Fibroblast of the aortic adventitia (primary cell): ENCODE data around the gene OGFOD2. TPM values are rescaled to one million over a fixed set of nuclear protein-coding genes. Genes with fewer than 3 reads are reported as not detected.

Source experiments
- DNase-seq: peaks from one replicate; pipeline ENCODE4 v3.0.0-alpha.2; 2010; ENCODE audit warnings: low read depth
- H3K4me3 ChIP-seq: 2 replicates; pipeline ENCODE4 v1.5.1; 2011; ENCODE audit warnings: low read depth, mild to moderate bottlenecking, control low read depth, low read length, moderate library complexity
- total RNA-seq: library from RNA; depleted of rRNA; stranded (reverse); fragments of >200 nt; gene quantifications from 2 replicates; pipeline ENCODE4 v1.2.3, GENCODE V29; 2012; ENCODE audit warnings: low replicate concordance
- TF ChIP-seq, protein P1 (sequence below): IDR thresholded peaks from 2 replicates; pipeline ENCODE4 v1.5.1; 2011; ENCODE audit warnings: mild to moderate bottlenecking, low read length, control low read depth, inconsistent platforms; ENCODE audit not compliant: insufficient read depth

Gene OGFOD2
- total RNA-seq, 1 donor: 10.3 TPM

DNA sequence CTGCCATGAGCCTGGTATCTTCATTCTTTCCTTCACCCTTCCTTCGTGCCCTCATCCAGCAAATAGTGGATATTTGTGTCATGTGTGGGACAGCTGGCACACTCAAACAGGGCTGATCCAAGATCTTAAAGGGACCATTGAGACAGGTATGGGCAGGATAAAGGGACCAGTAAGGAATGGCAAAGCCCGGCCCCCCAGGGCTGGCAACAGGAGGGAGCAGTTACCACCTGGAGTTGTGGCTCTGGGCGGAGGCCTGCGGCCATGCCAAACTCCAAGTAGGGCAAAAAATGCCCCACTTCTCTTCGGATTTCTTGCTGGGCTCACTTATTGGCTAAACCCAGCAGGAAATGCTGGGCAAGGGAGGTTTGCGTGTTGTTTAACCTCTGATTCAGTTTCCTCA lies 2.1 kb downstream of the OGFOD2 start:
- TF ChIP-seq, protein P1, sequence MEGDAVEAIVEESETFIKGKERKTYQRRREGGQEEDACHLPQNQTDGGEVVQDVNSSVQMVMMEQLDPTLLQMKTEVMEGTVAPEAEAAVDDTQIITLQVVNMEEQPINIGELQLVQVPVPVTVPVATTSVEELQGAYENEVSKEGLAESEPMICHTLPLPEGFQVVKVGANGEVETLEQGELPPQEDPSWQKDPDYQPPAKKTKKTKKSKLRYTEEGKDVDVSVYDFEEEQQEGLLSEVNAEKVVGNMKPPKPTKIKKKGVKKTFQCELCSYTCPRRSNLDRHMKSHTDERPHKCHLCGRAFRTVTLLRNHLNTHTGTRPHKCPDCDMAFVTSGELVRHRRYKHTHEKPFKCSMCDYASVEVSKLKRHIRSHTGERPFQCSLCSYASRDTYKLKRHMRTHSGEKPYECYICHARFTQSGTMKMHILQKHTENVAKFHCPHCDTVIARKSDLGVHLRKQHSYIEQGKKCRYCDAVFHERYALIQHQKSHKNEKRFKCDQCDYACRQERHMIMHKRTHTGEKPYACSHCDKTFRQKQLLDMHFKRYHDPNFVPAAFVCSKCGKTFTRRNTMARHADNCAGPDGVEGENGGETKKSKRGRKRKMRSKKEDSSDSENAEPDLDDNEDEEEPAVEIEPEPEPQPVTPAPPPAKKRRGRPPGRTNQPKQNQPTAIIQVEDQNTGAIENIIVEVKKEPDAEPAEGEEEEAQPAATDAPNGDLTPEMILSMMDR: no peak
- no peak overlapping the region for H3K4me3 ChIP-seq
- no peak for DNase-seq

DNA sequence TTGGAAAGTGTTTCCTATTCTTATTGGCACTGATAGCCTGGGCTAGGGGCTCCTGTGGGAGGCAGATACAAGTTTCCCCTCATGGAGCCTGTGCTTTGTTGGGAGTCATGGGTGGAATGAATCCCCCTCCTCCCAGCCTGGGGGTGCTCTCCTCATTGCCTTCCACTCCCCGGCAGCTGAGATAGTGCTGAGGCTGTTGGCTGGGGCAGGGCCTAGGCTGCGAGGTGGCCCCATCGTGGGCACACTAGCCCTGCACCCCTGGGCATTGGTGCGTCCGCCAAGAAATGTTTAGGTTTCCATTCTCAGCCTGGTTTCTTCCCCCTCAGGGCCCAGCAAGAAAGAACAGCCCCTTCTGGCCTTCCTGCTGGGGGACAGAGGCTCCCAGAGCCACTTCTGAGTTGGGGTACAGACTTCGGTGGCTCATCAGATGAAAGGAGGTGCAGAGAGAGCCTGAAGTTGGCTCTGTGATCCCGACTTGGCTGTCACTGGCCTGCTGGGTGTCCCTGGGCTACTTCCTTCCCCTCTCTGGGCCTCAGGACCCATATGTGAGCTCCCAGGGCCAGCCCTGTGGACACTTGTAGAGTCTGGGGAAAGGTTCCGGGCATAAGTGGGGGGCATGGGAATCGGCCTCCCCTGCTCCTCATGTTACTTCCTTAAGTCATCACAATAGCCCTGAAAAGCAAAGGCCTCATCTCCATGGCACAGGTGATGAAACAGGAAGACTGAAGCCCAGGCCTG lies 2.8 kb downstream of the OGFOD2 start:
- TF ChIP-seq, protein P1: no peak
- no peak overlapping the region for H3K4me3 ChIP-seq
- DNase-seq: no peak

DNA sequence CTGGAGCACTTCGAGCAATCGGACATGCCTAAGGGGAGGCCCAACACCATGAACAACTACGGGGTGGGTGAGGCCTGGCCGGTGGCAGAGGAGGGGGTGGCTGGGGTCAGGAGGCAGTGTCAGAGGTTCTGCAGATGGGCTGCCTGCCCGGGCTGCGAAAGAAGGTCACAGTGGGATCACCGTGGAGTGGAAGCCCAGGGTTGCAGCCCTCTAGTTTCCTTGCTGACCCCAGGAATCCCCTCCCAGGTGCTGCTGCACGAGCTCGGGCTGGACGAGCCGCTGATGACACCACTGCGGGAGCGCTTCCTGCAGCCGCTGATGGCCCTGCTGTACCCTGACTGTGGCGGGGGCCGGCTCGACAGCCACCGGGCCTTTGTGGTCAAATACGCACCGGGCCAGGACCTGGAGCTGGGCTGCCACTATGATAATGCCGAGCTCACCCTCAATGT lies 3.5 kb downstream of the OGFOD2 start:
- no peak overlapping the region for H3K4me3 ChIP-seq
- TF ChIP-seq, protein P1: no peak
- DNase-seq: no peak

DNA sequence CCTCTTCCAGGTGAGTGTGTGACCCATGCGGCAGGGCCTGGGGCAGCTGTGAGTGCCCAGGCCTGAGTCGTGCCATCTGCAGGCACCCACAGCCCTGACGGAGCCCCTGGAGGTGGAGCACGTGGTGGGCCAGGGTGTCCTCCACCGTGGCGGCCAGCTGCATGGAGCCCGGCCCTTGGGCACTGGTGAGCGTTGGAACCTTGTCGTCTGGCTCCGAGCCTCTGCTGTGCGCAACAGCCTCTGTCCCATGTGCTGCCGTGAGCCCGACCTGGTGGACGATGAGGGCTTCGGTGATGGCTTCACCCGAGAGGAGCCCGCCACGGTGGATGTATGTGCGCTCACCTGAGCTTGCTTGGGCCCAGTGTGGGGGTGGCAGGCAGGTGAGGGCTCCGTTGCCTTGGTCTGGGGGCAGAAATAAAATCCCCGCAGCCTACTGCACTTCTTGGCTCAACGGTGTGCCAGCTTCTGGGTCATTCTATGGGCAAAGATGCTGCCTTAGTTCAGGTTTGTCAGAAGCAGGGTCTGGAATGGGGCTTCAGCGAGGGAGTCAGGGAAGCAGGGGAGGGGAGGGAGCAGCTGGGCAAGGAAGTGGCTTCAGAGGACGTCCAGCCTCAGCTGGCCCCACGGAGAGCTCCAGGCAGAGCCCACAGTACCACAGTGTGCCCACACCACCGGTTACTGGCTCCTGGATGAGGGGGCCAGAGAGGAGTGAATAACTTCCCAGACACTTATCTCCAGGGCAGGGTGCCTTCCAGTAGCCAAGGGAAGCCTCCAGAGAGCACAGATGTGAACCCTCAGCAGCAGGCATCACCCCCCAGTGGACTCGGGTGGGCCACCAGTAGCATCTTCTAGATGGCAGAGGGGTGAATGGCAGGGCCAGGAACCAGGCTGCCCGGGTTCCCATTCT lies 4.2 kb downstream of the OGFOD2 start:
- peak overlapping the region; percentile 92 for H3K4me3 ChIP-seq
- no peak for DNase-seq
- TF ChIP-seq, protein P1: no peak

DNA sequence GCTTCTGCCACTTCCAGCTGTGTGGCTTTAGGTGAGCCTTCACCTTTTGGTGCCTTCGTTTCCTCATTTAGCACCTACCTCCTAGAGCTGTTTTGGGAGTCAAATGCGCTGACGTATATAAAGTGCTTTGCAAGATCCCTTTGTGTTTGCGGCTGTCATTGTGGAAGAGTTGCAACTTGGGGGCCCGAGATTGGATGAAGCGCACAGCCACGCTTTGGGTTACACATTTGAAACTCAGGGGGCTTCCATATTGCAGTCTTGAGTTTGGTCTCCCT lies 4.8 kb downstream of the OGFOD2 start:
- H3K4me3 ChIP-seq: peak overlapping the region; percentile 92
- TF ChIP-seq, protein P1: no peak
- DNase-seq: no peak

DNA sequence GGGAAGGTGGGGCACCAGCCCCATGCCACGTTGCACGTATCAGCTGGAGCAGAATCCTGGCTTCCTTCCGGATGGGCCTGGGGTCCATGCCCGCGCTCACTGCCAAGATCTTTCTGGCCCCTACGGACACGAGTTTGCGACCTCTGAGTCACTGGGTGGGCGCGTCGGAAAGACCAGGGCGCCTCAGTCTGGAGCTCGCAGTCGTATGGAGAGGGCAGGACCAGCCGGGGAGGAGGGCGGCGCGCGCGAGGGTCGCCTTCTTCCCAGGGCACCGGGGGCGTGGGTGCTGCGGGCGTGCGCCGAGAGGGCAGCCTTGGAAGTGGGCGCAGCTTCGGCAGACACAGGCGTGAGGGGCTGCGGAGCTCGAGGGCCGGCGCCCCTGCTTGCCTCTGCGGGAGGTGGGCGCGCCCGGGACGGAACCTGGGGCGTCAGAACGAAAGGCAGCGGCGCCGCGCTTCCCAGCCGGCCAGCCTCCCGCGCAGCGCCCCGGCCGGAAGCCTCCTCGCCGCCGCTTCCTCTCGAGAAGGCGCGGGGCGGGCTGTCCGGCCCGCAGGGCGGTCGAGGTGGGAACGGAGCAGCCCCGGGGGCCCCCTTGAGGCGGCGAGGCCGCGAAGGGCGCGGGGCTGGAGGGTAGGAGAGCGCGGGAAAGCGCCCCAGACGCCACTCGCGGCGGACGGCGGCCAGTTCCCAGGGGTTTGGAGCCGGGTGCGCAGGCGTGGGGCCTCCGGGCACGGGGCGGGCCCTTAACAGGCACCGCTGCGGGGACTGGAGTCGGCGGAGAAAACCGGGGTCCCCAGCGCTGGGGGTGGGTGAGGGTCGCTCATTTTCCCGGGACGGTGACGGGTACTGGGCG lies 5.4 kb downstream of the OGFOD2 start, which contains the start of gene ARL6IP4:
Gene ARL6IP4 (plus strand): TSS at position 499 of the 853 bp plus-strand sequence. CDS start 459 bp downstream, outside the sequence.
- TF ChIP-seq, protein P1: no peak
- H3K4me3 ChIP-seq: peak within 1 kb of the TSS; percentile 92
- peak; percentile 52 for DNase-seq
